Hypothalamus (tissue), 51 donors: Measurements from ENCODE around the gene S100A5.
A peak's percentile ranks its signal among the peaks of the same experiment; 100 is the strongest.

ENCODE experiments used
- DNase-seq, 51 donors: peaks; one replicate each; lab custom pipeline; 2025; lab: John Stamatoyannopoulos, UW

S100A5 gene

GRCh38 chr1:153513023-153513422 is 27.7 kb downstream of the S100A5 start:
- peak in 5 of 51 donors; percentile 3 to 17 (median 14) for DNase-seq

DNA sequence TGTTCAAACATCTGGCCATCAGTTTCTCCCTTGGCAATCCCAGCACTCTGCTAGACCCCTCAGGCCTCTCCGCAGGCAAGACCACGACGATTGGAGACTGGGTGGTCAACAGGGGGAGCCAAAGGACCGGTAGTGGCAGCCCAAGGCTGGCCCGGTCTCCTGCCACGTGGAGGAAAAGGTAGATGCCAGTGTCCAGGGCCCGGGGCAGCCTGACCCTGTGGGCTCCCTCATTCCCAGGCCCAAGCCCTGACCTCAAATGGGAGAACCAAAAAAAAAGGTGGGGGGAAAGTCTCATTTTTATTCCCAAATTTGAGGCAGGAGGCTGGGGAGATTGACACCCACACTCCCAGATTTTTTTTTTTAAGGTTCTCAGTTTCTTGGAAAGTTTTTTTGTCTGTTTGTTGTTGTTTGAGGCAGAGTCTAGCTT is 29.7 kb downstream of the S100A5 start:
- peak in 47 of 51 donors; percentile 7 to 78 (median 46) for DNase-seq

GRCh38 chr1:153509729-153510354 is 30.9 kb downstream of the S100A5 start:
- peak in 4 of 51 donors; percentile 3 to 25 (median 20) for DNase-seq

- DNase-seq, result no peak
These were observed 31.7 kb downstream of the S100A5 start for GRCh38 chr1:153509036-153509435.

GRCh38 chr1:153507926-153508583 is 32.7 kb downstream of the S100A5 start:
- DNase-seq, result no peak

DNA sequence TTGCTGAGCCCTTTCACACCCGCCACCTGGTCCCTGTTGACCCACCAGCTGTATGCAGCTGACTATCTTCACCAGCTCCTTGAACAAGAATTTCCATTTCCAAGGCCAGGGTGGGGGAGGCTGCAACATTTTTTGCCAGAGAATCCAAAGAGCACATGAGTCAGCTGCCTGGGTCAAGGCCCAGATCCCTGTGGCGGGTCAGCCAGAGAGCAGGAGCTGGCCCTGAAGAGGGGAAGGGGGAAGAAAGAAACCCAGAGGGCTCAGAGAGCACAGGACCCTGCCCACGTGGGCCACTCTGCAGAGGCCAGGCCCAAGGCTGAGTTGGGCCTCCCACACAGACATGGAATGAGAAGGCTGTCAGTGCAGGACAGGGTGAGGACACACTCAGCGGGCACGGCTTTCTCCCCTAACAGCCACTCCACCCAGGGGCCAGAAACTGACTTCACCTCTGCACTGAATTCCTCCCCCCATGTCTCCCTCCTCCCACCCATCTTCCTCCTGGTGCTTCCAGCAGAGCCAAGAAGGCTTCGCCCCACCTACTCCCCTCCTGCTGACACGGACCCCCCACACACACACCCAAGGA is 33.8 kb downstream of the S100A5 start:
- peak in 11 of 51 donors; percentile 16 to 80 (median 31) for DNase-seq

DNA sequence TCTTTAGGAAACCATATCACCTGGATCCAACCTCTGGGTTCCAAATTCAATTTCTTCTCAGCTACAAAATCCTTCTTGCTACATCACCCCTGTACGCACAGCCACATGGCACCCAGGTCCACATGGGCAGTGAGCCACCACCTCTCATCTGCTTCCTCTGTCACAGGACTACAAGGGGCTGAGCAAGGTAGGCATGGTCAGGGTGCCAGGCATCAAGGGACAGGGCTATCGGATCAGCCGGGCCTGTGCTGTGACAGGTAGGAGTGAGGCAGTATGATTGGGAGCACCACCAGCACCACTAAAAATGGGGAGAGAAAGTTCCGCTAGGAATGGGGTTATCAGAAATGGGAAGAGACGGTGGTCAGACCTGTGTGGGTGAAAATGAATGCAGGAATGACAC is 34.3 kb downstream of the S100A5 start:
- no peak for DNase-seq

DNA sequence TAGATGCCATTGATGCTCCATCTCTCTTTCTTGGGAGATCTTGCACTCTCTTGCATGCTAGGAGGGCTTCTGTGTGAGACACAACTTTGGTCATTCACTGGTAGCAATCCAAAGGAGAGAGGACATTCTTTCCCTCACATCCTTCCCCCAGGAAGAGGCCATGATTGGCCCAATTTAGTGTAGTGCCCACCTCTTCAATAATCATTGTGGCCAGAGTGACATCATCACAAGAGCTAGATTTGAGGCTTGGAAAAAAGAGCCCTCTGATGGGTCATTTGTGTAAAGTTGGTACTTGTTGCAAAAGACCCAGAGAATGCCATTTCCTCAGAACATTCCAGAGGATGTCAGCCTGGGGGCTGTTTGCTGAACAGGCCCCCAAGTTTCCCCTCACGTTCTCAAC is 35.2 kb downstream of the S100A5 start:
- no peak for DNase-seq

DNA sequence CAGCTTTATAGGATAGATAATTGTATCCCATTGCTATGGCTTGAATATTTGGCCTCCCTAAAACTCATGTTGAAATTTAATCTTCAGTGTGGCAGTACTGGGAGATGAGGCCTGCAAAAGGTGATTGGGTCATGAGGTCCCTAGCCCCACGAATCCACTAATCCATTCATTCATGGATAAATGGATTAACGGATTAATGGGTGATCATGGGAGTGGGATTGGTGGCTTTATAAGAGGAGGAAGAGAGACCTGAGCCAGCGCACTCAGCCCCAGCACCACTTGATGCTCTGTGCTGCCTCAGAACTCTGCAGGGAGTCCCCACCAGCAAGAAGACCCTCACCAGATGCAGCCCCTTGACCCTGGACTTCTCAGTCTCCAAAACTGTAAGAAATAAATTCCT is 37.0 kb downstream of the S100A5 start:
- DNase-seq, result no peak

DNA sequence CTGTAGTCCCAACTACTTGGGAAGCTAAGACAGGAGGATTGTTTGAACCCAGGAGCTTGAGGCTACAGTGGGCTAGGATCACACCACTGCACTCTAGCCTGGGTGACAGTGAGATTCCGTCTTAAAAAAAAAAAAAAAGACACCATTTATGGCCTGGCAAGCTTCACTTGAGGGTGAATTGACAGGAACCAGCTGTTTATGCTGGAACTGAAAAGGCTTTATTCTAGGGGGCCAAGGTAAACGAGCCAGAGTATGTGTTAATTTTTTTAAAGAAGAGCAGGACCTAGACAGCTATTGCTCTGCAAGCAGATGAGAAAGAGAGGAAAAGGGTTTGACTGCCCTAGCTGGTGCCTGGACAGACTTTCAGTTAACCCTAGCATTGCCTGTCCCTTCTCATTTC is 42.0 kb downstream of the S100A5 start:
- DNase-seq, result no peak

DNA sequence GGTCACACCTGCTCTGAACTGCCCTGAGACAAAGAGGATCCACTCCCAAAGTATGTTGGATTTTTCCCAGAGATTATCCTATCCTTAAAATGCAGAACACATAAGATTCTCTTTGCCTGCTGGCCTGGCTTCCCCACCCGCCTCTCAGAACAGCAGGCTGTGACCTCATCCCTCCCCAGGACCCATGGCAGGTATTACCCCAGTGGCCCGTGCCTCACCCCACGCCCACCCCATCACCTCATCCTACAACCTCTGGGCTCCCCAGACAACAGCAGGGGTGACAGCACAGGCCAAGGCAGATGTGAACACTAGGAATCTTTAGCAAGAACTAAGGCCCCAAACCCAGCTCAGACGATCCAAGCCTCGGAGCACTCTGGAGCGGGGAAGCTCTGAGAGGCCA is 45.2 kb downstream of the S100A5 start:
- DNase-seq, result no peak

DNA sequence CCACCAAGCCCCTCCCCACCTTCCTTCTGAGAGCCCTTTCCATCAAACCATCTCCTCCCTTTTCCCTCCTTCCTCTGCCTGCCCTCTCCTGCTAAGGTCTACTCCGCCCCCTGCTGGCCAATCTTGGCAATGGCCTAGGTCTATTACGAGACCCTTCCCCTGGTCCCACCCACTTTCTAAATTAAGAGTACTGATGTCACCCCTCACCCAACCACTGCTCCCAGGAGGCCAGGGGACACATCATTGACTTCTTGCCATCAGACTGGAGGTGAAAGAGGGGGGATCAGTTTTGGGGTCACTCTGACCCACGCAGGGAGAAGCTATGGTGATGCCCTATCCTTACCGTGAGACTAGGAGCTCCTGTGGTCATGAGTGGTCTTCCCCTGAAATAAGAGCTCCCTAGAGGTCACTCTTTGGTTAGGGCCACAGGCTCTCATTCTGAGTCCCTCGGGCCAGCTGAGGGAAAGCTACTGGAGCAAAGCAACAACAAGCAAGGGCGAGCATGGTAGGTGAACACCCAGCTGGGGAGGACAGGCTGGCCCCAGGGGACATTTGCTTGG is 45.7 kb downstream of the S100A5 start:
- DNase-seq, result peak in 37 of 51 donors; percentile 1 to 64 (median 27)

GRCh38 chr1:153493343-153493960 is 47.3 kb downstream of the S100A5 start:
- no peak for DNase-seq

DNA sequence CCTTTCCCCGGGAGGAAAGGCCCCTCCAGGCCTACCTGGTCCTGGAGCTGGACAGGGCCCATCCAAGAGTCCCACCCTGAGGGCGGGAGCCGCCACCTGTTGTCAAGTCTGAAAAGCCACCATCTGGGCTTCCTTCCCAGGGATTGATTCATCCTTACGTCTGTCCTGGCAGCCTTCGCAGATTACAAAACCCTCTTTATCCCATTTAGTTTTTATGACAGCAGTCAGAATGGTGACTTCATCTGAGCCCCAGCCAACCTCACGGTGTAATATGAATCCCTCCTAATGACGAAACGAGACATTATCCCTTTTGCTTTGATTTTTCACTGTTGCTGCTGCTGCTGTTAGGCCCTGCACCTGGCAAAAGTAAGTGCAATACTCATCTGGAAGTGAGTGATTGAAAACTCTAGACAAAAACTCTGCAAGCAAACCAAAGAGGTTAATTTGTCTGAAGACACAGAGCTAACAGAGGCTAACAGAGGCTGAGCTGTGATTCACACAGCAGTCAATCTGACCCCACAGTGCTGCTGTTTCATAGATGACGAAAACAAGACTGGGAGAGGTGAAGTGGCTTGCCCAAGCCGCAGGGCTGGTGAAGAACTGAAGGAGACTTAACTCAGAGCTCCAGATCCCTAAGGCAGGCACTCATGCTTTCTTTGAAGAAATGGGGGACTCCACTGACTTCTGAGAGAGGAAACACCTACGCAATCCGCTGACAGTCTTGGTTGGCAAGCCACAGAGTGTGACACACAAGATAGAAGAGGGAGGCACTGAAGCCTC is 50.3 kb downstream of the S100A5 start:
- peak in 11 of 51 donors; percentile 1 to 73 (median 38) for DNase-seq

- peak in 1 of 51 donors; percentile 24 for DNase-seq
These were observed 52.0 kb downstream of the S100A5 start for GRCh38 chr1:153488731-153489130.

DNA sequence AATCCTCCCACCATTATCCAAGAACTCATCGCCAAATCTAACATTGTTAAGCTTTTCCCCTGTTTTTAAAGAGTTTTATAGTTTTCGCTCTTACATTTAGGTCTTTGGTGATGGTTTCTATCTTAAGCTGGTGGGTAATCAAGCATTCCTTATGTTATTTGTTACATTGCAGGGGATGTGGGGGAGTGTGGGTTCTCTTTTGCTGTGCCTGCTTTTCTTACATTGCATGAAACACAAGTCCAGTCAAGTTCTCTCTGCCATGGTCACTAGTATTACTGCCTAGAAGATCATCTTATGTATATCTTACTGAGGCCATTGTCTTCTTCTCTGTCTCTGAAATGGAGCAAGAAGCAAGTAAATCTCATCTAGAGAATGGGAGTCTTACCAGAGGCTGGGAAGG is 53.0 kb downstream of the S100A5 start:
- no peak for DNase-seq
